H1 (cell line): Measurements from ENCODE around the gene PTPRD. TPM values are rescaled to one million over a fixed set of nuclear protein-coding genes. Genes with fewer than 3 reads are reported as not detected.

Source experiments
- BACH1 ChIP-seq: IDR thresholded peaks from 2 replicates; pipeline ENCODE4 v1.6.1; 2012; ENCODE audit warnings: low read length, improper control_type of control experiment
- CBX8 ChIP-seq: fragments of 300-800, 300-1000 bp; sonication (generic); IDR thresholded peaks from 2 replicates; pipeline ENCODE4 v1.7.1; 2016; ENCODE audit warnings: low read depth, low read length, borderline replicate concordance
- CHD1 ChIP-seq: IDR thresholded peaks from 2 replicates; pipeline ENCODE4 v1.6.1; 2012; ENCODE audit warnings: low read depth, low read length, improper control_type of control experiment
- CREB1 ChIP-seq: IDR thresholded peaks from 2 replicates; pipeline ENCODE4 v1.6.1; 2012; ENCODE audit warnings: inconsistent platforms
- KDM4A ChIP-seq: IDR thresholded peaks from one replicate; pipeline ENCODE4 v1.7.1; 2012; ENCODE audit warnings: low read depth, mild to moderate bottlenecking, moderate library complexity, low read length, inconsistent platforms; ENCODE audit not compliant: severe bottlenecking
- RBBP5 ChIP-seq: IDR thresholded peaks from 2 replicates; pipeline ENCODE4 v1.7.1; 2012; ENCODE audit warnings: low read depth, mild to moderate bottlenecking, inconsistent platforms, low read length, moderate library complexity, borderline replicate concordance
- TEAD4 ChIP-seq: IDR thresholded peaks from 2 replicates; pipeline ENCODE4 v1.6.1; 2012; ENCODE audit warnings: low read depth, low read length, inconsistent platforms, mixed read lengths
- polyA plus RNA-seq, 7 experiments: library from polyadenylated mRNA; depleted of rRNA in 3 of 7; stranded (reverse) in 5 of 7; unstranded in 2 of 7; fragments of >200 nt in 5 of 7; fragments of 200-250 nt in 2 of 7; gene quantifications; 1 replicate in 5 of 7; 2 replicates in 1 of 7; 4 replicates in 1 of 7; pipeline versions ENCODE4 v1.2.1 to v1.2.3, GENCODE V29; 2011 to 2013; ENCODE audit warnings: missing spikeins in 2 of 7, mixed read lengths in 2 of 7
- total RNA-seq: library from RNA; stranded (reverse); fragmentation: NEBNext Ultra II Directional; extraction: Animal tissue kit (Norgen Biotek cat#: 25700); gene quantifications from 2 replicates; pipeline ENCODE4 v1.2.1, GENCODE V29; 2021
- TF ChIP-seq, protein P1 (sequence below): fragments of 300-600 bp; sonication (generic); IDR thresholded peaks from 2 replicates; pipeline ENCODE4 v1.7.1; 2012; ENCODE audit warnings: low read length, moderate library complexity, mild to moderate bottlenecking, inconsistent platforms; ENCODE audit not compliant: insufficient replicate concordance
- TF ChIP-seq, protein P2 (sequence below): IDR thresholded peaks from 2 replicates; pipeline ENCODE4 v1.6.1; 2012; ENCODE audit warnings: inconsistent platforms
- TF ChIP-seq, protein P3 (sequence below): IDR thresholded peaks from 2 replicates; pipeline ENCODE4 v1.6.1; 2012; ENCODE audit warnings: low read length, inconsistent platforms

The PTPRD gene
- total and polyA plus RNA-seq, 2 of the 8 experiments (the other 6 are each of a cell fraction or from before 2014, with no cell fraction given), result 17.2 to 77.0 TPM

DNA sequence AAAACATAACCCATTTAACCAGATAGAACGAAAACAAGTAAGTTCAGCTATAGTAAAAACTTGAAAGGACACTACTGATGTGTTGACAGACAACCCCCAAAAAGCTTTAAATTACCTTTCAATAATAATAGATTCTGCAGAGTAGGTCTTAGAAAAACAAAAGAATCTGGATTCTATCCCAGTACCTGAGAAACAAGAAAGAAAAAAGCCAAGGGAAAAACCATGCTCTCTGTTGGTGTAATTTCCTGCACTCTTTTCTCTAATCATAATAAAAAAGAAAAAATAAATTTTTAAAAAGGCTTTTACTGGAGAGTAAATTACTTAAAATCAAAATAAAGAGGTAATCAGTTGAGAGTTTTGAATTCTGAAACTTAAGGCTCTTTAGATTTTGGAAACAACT is 1090.4 kb downstream of the PTPRD start (continued):
- TF ChIP-seq, protein P1, sequence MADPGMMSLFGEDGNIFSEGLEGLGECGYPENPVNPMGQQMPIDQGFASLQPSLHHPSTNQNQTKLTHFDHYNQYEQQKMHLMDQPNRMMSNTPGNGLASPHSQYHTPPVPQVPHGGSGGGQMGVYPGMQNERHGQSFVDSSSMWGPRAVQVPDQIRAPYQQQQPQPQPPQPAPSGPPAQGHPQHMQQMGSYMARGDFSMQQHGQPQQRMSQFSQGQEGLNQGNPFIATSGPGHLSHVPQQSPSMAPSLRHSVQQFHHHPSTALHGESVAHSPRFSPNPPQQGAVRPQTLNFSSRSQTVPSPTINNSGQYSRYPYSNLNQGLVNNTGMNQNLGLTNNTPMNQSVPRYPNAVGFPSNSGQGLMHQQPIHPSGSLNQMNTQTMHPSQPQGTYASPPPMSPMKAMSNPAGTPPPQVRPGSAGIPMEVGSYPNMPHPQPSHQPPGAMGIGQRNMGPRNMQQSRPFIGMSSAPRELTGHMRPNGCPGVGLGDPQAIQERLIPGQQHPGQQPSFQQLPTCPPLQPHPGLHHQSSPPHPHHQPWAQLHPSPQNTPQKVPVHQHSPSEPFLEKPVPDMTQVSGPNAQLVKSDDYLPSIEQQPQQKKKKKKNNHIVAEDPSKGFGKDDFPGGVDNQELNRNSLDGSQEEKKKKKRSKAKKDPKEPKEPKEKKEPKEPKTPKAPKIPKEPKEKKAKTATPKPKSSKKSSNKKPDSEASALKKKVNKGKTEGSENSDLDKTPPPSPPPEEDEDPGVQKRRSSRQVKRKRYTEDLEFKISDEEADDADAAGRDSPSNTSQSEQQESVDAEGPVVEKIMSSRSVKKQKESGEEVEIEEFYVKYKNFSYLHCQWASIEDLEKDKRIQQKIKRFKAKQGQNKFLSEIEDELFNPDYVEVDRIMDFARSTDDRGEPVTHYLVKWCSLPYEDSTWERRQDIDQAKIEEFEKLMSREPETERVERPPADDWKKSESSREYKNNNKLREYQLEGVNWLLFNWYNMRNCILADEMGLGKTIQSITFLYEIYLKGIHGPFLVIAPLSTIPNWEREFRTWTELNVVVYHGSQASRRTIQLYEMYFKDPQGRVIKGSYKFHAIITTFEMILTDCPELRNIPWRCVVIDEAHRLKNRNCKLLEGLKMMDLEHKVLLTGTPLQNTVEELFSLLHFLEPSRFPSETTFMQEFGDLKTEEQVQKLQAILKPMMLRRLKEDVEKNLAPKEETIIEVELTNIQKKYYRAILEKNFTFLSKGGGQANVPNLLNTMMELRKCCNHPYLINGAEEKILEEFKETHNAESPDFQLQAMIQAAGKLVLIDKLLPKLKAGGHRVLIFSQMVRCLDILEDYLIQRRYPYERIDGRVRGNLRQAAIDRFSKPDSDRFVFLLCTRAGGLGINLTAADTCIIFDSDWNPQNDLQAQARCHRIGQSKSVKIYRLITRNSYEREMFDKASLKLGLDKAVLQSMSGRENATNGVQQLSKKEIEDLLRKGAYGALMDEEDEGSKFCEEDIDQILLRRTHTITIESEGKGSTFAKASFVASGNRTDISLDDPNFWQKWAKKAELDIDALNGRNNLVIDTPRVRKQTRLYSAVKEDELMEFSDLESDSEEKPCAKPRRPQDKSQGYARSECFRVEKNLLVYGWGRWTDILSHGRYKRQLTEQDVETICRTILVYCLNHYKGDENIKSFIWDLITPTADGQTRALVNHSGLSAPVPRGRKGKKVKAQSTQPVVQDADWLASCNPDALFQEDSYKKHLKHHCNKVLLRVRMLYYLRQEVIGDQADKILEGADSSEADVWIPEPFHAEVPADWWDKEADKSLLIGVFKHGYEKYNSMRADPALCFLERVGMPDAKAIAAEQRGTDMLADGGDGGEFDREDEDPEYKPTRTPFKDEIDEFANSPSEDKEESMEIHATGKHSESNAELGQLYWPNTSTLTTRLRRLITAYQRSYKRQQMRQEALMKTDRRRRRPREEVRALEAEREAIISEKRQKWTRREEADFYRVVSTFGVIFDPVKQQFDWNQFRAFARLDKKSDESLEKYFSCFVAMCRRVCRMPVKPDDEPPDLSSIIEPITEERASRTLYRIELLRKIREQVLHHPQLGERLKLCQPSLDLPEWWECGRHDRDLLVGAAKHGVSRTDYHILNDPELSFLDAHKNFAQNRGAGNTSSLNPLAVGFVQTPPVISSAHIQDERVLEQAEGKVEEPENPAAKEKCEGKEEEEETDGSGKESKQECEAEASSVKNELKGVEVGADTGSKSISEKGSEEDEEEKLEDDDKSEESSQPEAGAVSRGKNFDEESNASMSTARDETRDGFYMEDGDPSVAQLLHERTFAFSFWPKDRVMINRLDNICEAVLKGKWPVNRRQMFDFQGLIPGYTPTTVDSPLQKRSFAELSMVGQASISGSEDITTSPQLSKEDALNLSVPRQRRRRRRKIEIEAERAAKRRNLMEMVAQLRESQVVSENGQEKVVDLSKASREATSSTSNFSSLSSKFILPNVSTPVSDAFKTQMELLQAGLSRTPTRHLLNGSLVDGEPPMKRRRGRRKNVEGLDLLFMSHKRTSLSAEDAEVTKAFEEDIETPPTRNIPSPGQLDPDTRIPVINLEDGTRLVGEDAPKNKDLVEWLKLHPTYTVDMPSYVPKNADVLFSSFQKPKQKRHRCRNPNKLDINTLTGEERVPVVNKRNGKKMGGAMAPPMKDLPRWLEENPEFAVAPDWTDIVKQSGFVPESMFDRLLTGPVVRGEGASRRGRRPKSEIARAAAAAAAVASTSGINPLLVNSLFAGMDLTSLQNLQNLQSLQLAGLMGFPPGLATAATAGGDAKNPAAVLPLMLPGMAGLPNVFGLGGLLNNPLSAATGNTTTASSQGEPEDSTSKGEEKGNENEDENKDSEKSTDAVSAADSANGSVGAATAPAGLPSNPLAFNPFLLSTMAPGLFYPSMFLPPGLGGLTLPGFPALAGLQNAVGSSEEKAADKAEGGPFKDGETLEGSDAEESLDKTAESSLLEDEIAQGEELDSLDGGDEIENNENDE, result no peak
- TF ChIP-seq, protein P2, sequence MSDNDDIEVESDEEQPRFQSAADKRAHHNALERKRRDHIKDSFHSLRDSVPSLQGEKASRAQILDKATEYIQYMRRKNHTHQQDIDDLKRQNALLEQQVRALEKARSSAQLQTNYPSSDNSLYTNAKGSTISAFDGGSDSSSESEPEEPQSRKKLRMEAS, result no peak
- TF ChIP-seq CHD1 (no peak), CBX8 (no peak), TEAD4 (no peak), RBBP5 (no peak), CREB1 (no peak), KDM4A (no peak), BACH1 (no peak)
- TF ChIP-seq, protein P3, sequence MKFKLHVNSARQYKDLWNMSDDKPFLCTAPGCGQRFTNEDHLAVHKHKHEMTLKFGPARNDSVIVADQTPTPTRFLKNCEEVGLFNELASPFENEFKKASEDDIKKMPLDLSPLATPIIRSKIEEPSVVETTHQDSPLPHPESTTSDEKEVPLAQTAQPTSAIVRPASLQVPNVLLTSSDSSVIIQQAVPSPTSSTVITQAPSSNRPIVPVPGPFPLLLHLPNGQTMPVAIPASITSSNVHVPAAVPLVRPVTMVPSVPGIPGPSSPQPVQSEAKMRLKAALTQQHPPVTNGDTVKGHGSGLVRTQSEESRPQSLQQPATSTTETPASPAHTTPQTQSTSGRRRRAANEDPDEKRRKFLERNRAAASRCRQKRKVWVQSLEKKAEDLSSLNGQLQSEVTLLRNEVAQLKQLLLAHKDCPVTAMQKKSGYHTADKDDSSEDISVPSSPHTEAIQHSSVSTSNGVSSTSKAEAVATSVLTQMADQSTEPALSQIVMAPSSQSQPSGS, result no peak
